Activated CD8-positive, alpha-beta T cell treated with anti-CD3 and anti-CD28 coated beads for 36 hours (primary cell): ENCODE measurements around the gene SMIM7. TPM values are rescaled to one million over a fixed set of nuclear protein-coding genes. Genes with fewer than 3 reads are reported as not detected.

Experiments
- ATAC-seq: fragments of 200-7000 bp; cut with Tn5 transposase; one replicate; pipeline ENCODE4 v1.10.0; 2021; ENCODE audit warnings: mild to moderate bottlenecking, moderate library complexity
- CTCF ChIA-PET: fragments of 350-600 bp; sonication (Branson Sonifier 250); formaldehyde crosslinking; loops from one replicate; lab custom pipeline; 2021; ENCODE audit warnings: antibody characterized with exemption; lab: Charles Lee
- POLR2A ChIA-PET: fragments of 350-600 bp; sonication (Branson Sonifier 250); formaldehyde crosslinking; loops from one replicate; lab custom pipeline; 2021; ENCODE audit warnings: antibody characterized with exemption; lab: Charles Lee
- DNase-seq: peaks from one replicate; pipeline ENCODE4 v3.0.0-alpha.2; 2020
- H3K27ac Mint-ChIP-seq: one replicate; pipeline ENCODE4 v1.8.0; 2021; ENCODE audit warnings: mild to moderate bottlenecking, mixed read lengths
- H3K27me3 Mint-ChIP-seq: one replicate; pipeline ENCODE4 v1.8.0; 2021; ENCODE audit warnings: mixed read lengths
- H3K36me3 Mint-ChIP-seq: one replicate; pipeline ENCODE4 v1.8.0; 2021; ENCODE audit warnings: low read depth, mixed read lengths
- H3K4me1 Mint-ChIP-seq: one replicate; pipeline ENCODE4 v1.8.0; 2021; ENCODE audit warnings: low read depth, mixed read lengths
- H3K4me3 Mint-ChIP-seq: one replicate; pipeline ENCODE4 v1.8.0; 2021; ENCODE audit warnings: mild to moderate bottlenecking, moderate library complexity, mixed read lengths
- H3K9me3 Mint-ChIP-seq: one replicate; pipeline ENCODE4 v1.8.0; 2021; ENCODE audit warnings: mixed read lengths
- intact Hi-C: fragments of 100-400 bp; cut with micrococcal nuclease; formaldehyde crosslinking; loops from one replicate; pipeline ENCODE4 v1.10.0; 2022
- total RNA-seq, 2 experiments: library from RNA; stranded (reverse); gene quantifications; one replicate each; pipeline ENCODE4 v1.2.3, GENCODE V29; 2021
- TF ChIP-seq, protein P1 (sequence below): fragments of 200-600 bp; IDR thresholded peaks from one replicate; pipeline ENCODE4 v1.8.0; 2022; ENCODE audit warnings: antibody characterized with exemption, mild to moderate bottlenecking

The SMIM7 gene
- total RNA-seq, result 10 to 100 TPM; 48.0 to 55.0 TPM

DNA sequence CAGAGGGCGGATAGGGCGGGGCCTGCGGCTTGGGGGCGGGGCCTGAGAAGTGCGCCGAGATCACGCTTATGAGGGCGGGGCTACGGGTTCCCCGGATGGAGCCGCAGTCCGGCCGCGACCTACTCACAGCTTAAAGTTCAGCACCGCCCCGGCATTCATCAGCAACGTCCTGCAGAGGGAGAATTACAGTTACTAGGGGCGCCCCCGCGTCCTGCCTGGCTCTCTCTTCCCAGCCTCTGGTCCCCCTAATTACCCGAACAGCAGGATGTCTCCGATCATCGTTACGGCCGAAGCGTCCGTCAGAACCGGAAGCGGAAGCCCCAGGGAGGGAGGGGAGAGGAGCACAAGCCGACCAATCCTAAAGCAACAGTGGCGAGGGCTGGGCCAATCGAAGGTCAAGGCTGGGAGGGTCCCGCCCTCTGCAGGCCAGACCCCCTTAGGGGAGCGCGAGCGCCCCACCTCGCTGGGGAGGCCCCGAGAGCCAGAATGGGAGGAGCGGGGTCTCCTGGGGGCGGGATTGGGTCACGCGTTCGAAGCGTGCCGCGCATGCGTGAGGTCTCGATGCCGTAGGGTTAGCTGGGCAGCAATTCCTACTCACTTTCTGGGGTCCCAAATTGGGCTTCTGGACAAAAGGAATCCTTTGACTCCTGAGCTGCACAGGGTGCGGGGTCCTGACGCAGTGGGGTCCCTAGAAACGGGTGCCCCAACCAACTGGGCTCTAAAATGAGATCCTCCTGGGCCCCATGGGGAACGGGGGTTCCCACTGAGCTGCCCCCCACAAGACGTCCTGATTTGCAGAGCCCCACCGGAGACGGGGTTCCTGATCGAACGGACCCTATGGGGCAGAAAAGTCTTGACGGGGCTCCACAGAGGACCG is at the start of gene SMIM7:
Gene SMIM7, minus strand, starts transcription at position 313 of the 877 bp plus-strand sequence. Its CDS starts 34 bp downstream, at position 279.
- CTCF ChIA-PET, result interaction anchor here (0.9 kb wide), 1 partner anchor 72 kb away, joined by 4 read pairs; no protein-coding TSS in a partner anchor
- DNase-seq, result peak; percentile 98
- H3K27ac Mint-ChIP-seq, result peak within 1 kb of the TSS; percentile 97
- TF ChIP-seq, protein P1, sequence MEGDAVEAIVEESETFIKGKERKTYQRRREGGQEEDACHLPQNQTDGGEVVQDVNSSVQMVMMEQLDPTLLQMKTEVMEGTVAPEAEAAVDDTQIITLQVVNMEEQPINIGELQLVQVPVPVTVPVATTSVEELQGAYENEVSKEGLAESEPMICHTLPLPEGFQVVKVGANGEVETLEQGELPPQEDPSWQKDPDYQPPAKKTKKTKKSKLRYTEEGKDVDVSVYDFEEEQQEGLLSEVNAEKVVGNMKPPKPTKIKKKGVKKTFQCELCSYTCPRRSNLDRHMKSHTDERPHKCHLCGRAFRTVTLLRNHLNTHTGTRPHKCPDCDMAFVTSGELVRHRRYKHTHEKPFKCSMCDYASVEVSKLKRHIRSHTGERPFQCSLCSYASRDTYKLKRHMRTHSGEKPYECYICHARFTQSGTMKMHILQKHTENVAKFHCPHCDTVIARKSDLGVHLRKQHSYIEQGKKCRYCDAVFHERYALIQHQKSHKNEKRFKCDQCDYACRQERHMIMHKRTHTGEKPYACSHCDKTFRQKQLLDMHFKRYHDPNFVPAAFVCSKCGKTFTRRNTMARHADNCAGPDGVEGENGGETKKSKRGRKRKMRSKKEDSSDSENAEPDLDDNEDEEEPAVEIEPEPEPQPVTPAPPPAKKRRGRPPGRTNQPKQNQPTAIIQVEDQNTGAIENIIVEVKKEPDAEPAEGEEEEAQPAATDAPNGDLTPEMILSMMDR, result no peak
- intact Hi-C loops, result no loop called here
- H3K27me3 Mint-ChIP-seq, result no peaks in the 10 kb centered on the region
- POLR2A ChIA-PET, result interaction anchor here (0.8 to 3.3 kb wide), 11 partner anchors 8 to 169 kb away, joined by 3 to 27 read pairs (median 4); partner anchors contain the start of genes MED26 and SIN3B
- H3K36me3 Mint-ChIP-seq, result peaks cover 28% of the 10 kb centered on the region
- H3K9me3 Mint-ChIP-seq, result no peaks in the 10 kb centered on the region
- ATAC-seq, result peak; percentile 98
- H3K4me1 Mint-ChIP-seq, result peaks cover 30% of the 10 kb centered on the region
- H3K4me3 Mint-ChIP-seq, result peak within 1 kb of the TSS; percentile 93

DNA sequence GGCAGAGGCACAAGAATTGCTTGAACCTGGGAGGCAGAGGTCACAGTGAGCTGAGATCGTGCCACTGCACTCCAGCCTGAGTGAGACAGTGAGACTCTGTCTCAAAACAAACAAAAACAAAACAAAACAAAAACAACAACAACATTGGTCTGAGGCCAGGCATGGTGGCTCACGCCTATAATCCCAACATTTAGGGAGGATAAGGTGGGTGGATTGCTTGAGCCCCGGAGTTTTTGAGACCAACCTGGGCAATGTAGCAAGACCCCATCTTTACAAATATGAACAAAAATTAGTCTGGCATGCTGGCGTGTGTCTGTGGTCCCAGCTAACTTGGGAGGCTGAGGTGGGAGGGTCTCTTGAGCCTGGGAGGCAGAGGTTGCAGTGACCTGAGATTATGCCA is 43.7 kb upstream of the SMIM7 start:
- Mint-ChIP-seq H3K27me3 (no peaks in the 10 kb centered on the region), H3K9me3 (no peaks in the 10 kb centered on the region), H3K36me3 (no peaks in the 10 kb centered on the region), H3K27ac (no peak overlapping the region), H3K4me1 (no peaks in the 10 kb centered on the region), H3K4me3 (no peak overlapping the region)
- ATAC-seq (no peak), DNase-seq (no peak)
- ChIA-PET CTCF (interaction anchor here (1.2 kb wide), 1 partner anchor 17 kb away, joined by 4 read pairs; the partner anchor contains the start of gene NWD1), POLR2A (interaction anchor here (1.3 kb wide), 1 partner anchor 12 kb away, joined by 3 read pairs; no protein-coding TSS in a partner anchor)
- TF ChIP-seq, protein P1, result no peak
- intact Hi-C loops, result no loop called here

DNA sequence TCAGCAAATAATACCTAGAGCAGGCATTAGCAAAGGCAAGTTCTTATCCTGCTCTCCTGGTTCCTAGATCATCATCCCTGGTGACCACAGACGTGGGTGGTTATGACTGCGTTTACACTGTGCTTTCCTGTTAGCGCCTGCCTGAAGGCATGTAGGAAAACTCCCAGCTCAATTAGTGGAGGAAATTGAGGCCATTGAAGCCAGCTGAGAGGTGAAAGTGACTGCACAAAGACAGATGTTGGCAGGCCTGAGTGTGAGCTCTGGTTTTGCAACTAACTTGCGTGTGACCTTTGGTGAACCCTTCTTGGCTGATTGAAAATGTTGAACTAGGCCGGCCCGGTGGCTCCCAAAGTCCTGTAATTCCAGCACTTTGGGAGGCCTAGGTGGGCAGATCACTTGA is 42.2 kb upstream of the SMIM7 start:
- POLR2A ChIA-PET, result no interaction called here
- Mint-ChIP-seq H3K27ac (no peak overlapping the region), H3K9me3 (no peaks in the 10 kb centered on the region), H3K36me3 (no peaks in the 10 kb centered on the region), H3K4me3 (no peak overlapping the region), H3K4me1 (no peaks in the 10 kb centered on the region), H3K27me3 (no peaks in the 10 kb centered on the region)
- ATAC-seq (no peak), DNase-seq (no peak)
- TF ChIP-seq, protein P1, result no peak
- intact Hi-C loops, result no loop called here
- CTCF ChIA-PET, result interaction anchor here (0.7 to 1.0 kb wide), 2 partner anchors 13 to 23 kb away, joined by 3 read pairs; no protein-coding TSS in a partner anchor

DNA sequence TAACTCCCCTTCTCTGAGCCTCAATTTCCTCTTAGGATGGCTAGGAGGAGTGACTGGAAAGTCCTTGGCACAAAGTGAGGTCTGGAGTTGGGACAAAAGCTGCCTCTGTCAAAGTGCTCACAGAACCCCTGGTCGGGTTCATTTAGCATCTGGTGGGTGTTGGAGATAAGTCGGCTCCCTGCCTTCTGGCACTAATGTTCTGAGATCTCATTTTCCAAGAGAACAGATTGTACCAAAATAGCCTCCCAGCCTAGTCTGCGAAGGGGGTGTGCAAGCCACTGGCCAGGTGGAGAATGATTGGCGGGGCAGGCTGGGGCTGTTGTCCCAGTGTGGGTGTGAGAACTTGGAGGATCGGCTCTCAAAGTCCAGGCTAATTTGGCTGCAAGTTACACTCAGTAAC is 39.0 kb upstream of the SMIM7 start:
- intact Hi-C loops, result no loop called here
- TF ChIP-seq, protein P1, result no peak
- ChIA-PET CTCF (no interaction called here), POLR2A (no interaction called here)
- no peak for ATAC-seq
- no peak overlapping the region for H3K4me3 Mint-ChIP-seq
- no peaks in the 10 kb centered on the region for H3K9me3 Mint-ChIP-seq
- H3K27ac Mint-ChIP-seq, result no peak overlapping the region
- no peak for DNase-seq
- H3K27me3 Mint-ChIP-seq, result no peaks in the 10 kb centered on the region
- H3K36me3 Mint-ChIP-seq, result no peaks in the 10 kb centered on the region
- no peaks in the 10 kb centered on the region for H3K4me1 Mint-ChIP-seq

DNA sequence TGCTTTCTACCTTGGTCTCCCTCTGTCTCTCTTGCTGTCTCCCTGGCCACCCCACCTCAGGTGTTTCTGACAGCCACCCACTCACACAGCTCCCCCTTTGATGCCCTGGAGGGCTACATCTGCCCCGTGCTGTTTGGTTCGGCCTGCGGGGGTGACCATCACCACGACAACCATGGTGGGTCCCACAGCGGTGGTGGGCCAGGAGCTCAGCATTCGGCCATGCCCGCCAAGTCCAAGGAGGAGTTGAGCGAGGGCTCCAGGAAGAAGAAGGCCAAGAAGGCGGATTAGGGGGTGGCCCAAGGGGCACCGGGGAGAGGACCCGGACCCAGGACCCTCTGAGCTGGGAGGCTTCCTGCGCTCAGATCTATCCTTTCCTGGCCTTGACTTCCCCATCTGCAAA is 28.1 kb upstream of the SMIM7 start:
- CTCF ChIA-PET, result interaction anchor here (1.4 kb wide), 1 partner anchor 11 kb away, joined by 3 read pairs; no protein-coding TSS in a partner anchor
- TF ChIP-seq, protein P1, result no peak
- POLR2A ChIA-PET, result no interaction called here
- Mint-ChIP-seq H3K27me3 (no peaks in the 10 kb centered on the region), H3K4me1 (no peaks in the 10 kb centered on the region), H3K36me3 (no peaks in the 10 kb centered on the region), H3K4me3 (no peak overlapping the region), H3K27ac (no peak overlapping the region), H3K9me3 (peaks cover 3% of the 10 kb centered on the region)
- no peak for DNase-seq
- ATAC-seq, result no peak
- intact Hi-C loops, result no loop called here
